Measurements from ENCODE around the gene FITM1.

FITM1 gene

GRCh38 chr14:24132976-24133375 is 2.5 kb downstream of the FITM1 start:
- in situ Hi-C loops (cut with HindIII; ENCODE audit: low sequenced_read_pairs), result no loop called here
- DNase-seq (ENCODE audit: low read depth, low spot score), result no peak
- no peak for TF ChIP-seq CTCF (IDR thresholded peaks at IDR 0.05; ENCODE audit: low read depth, low read length)
- no peak overlapping the region for H3K4me3 ChIP-seq (ENCODE audit: low read depth, low read length)

- TF ChIP-seq CTCF (IDR thresholded peaks at IDR 0.05; ENCODE audit: low read depth, low read length), result no peak
- no peak overlapping the region for H3K4me3 ChIP-seq (ENCODE audit: low read depth, low read length)
- in situ Hi-C loops (cut with HindIII; ENCODE audit: low sequenced_read_pairs), result no loop called here
- no peak for DNase-seq (ENCODE audit: low read depth, low spot score)
These were observed 3.3 kb downstream of the FITM1 start for GRCh38 chr14:24133735-24134134.

- TF ChIP-seq CTCF (IDR thresholded peaks at IDR 0.05; ENCODE audit: low read depth, low read length), result no peak
- H3K4me3 ChIP-seq (ENCODE audit: low read depth, low read length), result peak overlapping the region; percentile 62
- in situ Hi-C loops (cut with HindIII; ENCODE audit: low sequenced_read_pairs), result no loop called here
- no peak for DNase-seq (ENCODE audit: low read depth, low spot score)
These were observed 5.0 kb downstream of the FITM1 start for GRCh38 chr14:24135584-24135833.

GRCh38 chr14:24135834-24136683 is 5.6 kb downstream of the FITM1 start, which contains the start of gene PSME1:
PSME1 (plus strand) TSS chr14:24136194; CDS start chr14:24136263, 69 bp downstream.
- peak; percentile 90 for DNase-seq (ENCODE audit: low read depth, low spot score)
- no peak for TF ChIP-seq CTCF (IDR thresholded peaks at IDR 0.05; ENCODE audit: low read depth, low read length)
- peak within 1 kb of the TSS; percentile 62 for H3K4me3 ChIP-seq (ENCODE audit: low read depth, low read length)
- in situ Hi-C loops (cut with HindIII; ENCODE audit: low sequenced_read_pairs), result no loop called here

- peak overlapping the region; percentile 62 for H3K4me3 ChIP-seq (ENCODE audit: low read depth, low read length)
- in situ Hi-C loops (cut with HindIII; ENCODE audit: low sequenced_read_pairs), result no loop called here
- no peak for TF ChIP-seq CTCF (IDR thresholded peaks at IDR 0.05; ENCODE audit: low read depth, low read length)
- DNase-seq (ENCODE audit: low read depth, low spot score), result no peak
These were observed 6.4 kb downstream of the FITM1 start for GRCh38 chr14:24136684-24137528.

- TF ChIP-seq CTCF (IDR thresholded peaks at IDR 0.05; ENCODE audit: low read depth, low read length), result no peak
- no peak overlapping the region for H3K4me3 ChIP-seq (ENCODE audit: low read depth, low read length)
- in situ Hi-C loops (cut with HindIII; ENCODE audit: low sequenced_read_pairs), result no loop called here
- DNase-seq (ENCODE audit: low read depth, low spot score), result no peak
These were observed 7.3 kb downstream of the FITM1 start for GRCh38 chr14:24137529-24138395.

Measured in astrocyte of the spinal cord (primary cell).